Measurements from ENCODE around the gene SLC6A1.

Gene SLC6A1

DNA sequence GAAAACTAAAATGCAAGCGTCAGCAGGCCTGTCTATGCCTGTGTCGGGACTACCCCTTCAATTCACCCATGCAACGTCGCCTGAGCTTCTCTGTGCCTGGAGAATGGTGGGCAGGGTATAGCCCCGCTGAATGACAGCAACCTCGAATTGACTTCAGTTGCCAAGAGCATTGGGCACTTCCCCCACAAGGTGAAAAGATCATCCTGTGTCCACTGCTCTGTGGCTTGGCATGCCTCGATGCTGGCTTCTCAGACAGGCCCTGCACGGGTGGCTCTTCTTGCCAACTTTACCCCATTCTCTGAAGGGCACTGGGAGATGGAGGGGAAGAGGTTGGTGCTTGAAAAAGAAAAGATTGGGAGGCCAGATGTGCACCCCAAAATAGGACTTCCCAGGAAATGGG lies 3.3 kb downstream of the SLC6A1 start:
- DNase-seq: no peak

DNA sequence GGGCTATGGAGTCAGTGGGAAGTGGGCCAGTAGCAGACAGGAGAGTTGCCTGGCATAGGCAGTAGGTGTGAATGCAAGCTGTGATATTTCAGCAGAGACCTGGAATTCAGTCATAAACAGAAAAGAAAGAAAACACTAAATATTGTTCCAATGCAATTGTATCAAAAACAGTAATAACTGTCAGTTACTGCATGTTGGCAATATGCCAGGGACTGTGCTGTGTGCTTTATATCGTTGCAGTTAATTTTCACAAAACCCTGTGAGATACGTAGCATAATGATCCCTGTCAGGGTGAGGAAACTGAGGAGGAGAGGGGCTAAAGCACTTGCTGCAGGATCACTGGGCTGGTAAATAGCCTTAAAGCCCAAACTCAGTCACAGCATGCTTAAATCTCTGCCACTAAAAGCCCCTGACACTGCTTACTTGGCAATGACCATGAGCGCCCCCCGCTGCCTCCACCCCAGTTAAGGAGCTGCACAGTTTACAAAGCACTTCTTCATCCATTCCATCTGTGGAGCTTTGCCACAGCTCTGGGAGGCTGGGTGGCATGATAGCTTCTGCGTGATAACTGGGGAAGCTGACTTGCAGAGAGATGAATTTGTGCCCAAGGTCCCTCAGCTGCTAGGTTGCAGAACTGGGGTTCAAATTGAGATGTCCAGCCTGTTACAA lies 3.9 kb downstream of the SLC6A1 start:
- no peak for DNase-seq

DNA sequence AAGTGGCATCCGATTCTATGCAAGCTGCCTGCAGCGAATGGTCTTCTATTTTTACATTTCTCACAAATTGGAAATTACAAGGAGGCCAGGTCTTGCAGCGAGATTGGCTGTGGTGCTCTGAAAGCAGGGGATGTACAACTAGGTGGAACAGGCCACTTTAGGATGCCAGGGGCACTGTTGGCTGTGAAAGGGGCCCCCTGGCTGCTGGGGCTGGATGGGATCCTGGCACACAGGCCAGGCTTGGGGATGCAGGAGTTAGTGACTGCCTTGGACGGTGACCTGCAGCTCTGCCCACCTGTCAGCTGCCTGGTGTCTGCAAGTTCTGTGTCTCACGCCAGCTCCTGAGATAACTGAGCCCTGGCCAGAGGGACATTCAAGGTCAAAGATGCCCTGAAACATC lies 4.6 kb downstream of the SLC6A1 start:
- DNase-seq: no peak

DNA sequence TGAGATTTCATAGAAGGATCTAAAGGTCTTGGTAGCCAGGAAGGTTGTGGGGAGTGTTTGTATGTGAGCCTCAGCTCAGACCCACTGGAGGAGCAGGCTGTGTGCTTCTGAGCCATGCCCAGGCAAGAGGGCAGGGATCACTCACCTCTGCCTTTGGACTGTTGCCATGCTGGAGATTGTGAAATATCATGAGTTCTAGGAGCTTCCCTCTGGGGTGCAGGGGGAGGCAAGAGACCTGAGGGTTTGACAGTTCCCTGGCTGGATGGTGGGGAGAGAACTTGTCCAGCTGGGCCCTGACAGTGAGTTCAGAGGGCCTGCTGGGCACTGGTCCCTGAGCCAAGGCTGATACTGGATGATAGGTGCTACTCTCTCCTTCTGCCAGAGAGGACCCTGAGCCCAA lies 6.0 kb downstream of the SLC6A1 start:
- DNase-seq: no peak

DNA sequence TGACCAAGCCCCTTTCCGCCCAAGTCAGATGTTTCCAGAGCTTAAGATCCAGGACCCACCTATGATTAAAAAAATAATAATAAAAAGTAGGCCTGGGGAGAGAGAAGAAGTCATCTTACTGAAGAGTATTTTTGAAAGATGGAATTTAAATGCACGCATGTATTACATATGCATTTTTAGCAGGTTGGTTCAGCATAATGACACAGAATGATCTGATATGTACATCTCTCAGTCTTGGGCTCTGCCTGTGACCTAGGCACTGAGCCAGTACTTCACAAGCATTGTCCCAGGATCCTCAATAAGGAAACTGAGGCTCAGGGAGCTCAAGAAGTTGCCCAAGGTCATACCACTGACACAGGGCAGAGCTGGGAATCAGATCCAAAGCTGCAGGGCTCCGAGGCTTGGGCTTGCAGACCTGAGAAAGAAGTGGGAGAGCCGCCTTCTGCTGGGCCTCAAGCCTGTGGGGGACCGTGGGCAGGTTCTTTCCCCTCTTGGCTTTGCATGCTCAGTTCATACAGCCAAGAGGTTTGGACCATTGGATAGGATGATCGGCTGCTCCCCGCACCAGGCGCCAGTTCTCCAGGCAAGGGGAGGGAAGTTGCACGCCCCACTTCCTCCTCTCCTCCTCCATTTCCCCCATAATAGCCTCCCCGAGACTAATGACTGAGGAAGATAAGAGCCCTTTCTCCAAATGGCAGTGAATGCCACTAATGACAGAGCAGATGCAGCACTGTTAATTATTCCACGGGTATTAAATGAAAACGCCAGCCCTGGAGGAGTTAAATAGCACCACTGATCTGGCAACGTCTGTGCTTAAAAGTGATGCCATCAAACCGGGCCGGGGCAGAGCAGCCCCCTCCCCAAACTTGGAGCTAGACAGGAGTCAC lies 6.9 kb downstream of the SLC6A1 start:
- DNase-seq: no peak

DNA sequence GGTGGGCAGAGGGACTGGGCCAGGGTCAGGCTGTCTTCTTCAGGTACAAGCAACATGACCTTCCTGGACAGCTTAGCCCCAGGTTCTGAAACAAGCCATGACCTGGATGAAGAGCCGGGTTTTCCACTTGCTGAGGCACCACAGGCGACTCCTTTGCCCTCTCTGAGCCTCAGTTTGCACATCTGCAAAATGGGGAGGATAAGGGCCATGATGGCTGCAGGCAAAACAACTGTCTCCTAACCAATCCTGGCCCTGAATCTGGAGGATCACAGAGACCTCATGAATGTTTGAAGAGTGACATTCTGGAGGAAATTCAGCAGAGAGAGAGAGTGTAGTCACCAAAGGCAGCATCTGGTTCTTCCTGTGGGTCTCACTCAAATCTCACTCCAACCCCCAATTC lies 8.0 kb downstream of the SLC6A1 start:
- DNase-seq: no peak

DNA sequence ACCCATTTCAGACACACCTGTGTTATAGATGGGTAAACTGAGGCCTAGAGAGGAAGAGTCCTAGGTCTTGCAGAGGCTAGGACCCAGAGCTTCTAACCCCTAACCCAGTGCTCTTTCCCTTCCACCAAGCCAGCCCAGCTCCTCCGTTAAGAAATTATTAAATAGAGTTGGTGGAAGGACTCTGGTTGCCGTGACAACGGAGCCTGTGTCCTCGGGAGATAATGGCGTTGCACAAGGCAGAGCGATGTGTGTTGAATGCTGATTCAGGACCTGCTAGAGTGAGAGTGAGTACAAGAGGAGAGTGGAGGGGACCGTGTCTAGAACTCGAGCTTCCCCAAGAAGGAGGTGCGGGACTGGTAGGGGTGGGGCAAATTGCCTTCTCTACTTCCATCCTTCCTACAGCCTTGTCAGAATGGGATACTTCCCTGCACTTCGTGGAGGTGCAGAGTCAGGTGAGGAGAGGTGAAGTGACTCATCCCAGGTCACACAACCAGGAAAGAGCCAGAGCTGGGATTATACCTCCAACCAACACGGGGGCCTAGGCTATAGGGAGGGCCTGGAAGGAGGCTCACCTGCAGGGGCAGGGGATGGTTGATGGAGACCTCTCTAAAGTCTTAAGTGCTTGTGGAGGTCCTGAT lies 8.6 kb downstream of the SLC6A1 start:
- no peak for DNase-seq

DNA sequence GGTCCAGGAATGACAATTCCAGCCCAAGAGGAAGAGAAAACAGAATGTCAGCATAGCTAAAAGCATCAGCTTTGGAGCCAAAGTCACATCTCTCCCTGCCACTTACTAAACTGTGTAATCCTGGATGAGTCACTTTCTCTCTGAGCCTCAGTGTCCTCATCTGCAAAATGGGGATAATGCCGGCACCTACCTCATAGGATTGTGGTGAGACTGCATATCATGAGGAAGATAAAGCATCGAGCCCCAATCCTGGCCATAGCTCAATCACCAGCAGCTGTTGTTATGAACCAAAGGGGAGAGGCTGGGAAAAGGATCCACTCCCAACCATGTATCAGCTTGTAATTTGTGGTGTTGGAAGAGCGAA lies 9.1 kb downstream of the SLC6A1 start:
- DNase-seq: no peak

DNA sequence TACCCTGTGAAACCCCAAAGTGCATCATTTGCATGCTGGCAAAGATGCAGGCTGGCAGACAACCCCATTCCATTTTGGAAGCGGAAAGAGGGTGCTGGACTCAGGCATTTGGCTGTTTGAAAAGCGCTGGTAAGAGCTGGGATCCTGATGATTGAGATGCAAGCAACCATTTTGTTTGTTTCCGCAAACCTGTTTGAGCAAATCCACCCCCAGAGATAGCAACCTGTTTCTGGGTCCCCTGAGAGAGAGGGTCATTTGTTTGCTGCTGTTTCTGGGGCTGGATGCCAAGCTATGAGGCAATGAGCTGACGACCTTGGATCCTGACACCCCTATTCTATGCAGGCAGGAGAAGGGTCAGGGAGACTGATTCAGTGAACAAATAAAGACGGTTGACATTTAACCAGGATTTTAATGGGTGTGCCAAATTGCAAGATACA lies 9.8 kb downstream of the SLC6A1 start:
- DNase-seq: no peak

DNA sequence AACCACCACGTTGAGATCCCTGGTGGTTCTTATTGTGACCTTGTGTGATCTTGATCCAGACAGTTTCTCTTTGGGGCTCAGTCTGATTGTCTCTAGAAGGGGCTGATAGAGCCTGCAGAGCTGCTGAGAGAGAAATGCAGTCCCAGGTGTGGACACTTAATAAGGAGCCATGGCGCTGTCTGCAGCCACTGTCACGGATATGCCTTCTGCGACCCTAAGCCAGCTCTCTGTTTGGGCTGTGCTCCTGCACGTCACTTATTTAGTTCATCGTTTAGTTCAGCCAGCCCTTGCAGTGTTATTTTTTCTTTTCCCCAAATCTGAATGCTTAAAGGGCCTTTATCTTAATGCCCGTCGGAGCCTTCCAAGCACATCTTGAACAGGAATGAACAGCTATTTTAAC lies 12.0 kb downstream of the SLC6A1 start:
- no peak for DNase-seq

DNA sequence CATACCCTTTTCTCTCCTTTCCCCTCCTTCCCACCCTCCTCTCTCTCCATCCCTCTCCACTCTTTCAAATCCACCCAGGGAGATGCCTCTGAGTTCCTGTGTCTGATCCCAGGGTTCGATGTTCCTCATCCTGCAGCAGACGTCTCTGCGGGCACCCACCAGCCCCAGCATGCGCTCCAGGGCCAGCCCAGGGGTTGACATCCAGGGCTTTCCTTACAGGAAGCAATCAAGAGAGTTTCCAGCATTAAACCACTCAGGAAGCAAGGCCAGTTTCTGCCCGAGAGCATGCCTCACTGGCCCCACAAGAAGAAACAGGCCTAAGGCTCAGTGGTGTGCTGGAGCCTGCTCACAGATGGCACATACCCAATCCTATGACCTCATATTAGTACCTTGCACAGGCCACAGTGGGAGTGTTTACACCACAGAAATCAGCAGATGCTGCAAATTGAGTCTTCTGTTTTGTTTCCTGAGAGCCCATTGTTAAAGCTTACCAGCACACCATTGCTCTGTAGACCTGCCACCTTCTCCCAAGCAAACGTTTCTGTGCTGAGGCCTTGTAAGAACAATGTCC lies 13.2 kb downstream of the SLC6A1 start:
- DNase-seq: no peak

DNA sequence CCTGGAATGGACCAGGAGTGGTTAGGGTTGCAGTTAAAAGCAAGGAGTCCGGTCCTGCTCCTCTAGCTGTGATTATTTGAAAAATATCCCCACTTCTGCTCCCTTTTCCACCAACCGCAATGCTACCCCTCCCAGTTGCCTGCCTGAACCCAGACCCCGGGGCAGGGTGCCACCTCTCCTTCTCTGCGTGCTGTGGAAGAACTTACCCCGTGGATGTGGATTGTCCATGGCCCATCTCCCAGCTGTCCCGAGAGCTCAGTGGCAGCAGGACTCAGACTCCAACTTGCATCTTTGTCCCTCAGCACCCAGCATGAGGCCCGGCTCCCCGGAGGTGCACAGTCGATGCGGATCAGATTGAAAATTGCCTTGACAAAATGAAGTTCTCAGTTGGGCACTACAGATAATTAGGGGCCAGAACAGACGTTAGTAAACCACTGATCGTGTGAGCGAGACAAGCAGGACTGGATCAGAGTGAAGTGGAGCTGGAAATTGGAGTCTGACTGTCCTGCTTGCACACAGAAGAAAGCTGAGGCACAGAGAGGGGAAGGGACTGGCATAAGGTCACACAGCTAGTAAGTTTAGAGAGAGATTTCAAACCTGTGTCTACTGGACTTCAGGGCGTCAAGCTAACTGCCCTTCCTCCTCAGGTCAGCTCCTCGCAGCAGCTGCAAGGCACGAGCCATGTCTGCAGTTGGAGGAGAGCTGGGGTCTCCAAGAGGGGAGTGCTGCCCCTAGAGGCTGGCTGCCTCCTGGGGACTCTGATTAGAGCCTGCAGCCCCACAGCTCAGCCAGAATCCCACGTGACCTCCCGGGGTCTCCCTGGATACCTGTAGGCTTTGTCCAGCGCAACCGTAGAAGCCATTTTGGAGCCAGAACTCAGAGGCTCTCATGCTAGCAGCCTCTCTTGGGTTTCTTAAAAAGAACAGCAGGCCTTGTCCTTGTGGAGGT lies 14.7 kb downstream of the SLC6A1 start:
- no peak for DNase-seq

DNA sequence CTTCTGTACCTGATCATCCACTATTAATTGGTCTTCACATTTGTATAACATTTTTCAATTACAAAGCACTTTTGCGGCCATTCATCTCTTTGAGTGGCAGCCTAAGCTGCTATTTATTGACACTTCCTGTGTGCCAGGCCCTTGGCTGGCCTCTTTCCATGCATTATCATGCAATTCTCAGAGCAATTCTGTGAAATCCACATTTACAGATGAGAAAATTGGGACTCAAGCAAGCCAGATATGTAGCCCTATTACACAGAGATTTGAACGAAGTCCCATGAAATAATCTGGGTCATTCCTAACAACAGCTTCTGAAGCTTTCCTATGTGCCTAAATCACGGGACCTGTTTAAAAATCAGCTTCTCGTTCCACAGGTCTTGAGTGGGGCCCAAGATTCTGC lies 17.4 kb downstream of the SLC6A1 start:
- no peak for DNase-seq

DNA sequence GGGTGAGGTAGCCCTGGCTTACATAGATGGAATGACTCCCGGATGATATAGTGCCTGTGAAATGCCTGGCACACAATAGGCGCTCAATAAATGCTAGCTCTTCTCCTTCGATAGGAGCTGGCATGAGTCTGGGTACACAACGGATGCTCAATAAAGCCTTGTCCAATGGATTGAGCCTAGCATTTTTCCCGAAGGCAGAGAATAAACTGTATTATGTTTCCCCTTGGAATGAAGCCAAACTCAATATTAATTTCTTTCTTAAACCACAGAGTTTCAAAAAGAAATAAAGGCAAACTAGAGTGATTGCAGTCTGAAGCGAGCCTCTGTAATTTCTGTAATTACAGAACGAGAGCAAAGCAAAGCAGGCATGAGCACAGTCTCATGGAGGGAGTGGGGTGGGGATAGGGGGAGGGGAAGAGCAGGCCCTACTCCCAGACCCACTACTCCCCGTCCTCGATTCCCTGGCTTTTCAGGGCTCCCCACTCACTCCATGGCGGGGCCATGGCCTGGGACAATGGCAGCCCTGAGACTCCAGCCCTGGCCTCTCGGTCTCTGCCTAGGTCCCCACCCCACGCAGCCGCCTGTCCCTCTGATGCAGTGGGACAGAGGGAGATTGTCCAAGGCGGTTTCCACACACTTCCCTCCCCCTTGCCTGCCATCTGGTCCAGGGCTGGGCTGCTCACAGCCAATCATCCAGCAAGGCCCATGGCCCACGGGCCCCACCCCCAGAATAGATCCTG lies 18.0 kb downstream of the SLC6A1 start:
- no peak for DNase-seq

DNA sequence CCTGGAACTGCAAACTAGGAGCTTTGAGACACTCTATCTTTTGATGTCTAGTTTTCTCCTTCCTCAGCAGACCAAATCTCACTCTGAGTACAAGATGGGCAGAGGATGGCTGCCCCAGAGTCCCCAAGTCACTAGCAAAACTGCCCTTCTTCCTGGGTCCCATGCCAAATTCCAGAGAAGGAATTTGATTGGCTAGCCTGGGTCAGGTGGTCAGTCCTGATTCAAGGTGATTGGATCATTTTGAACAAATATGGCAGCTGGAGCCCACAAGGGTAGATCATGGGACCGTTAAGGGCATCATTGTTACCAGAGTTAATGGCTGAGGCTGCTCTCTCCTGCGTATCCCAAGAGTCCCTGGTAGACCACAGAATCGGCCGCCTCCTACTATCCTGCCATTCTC lies 21.7 kb downstream of the SLC6A1 start:
- DNase-seq: no peak

DNA sequence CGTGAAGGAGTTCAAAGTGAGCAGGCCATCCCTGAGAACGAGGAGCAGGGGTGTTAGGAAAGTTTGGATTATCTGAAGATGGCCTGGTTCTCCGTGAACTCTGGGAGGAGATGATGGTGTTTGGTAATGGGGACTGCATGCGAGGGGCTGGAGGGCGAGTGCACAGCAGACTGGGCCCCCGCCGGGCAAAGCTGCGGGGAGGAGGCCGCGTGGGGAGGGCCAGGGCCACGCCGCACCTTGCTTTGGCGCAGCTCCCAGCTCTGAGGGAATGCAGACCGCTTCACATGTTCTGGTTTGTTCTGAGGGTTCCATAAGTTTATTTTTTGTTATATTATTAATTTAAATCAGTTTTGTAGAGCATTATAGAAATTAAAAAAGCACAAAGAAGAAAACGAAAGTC lies 22.2 kb downstream of the SLC6A1 start:
- DNase-seq: no peak

DNA sequence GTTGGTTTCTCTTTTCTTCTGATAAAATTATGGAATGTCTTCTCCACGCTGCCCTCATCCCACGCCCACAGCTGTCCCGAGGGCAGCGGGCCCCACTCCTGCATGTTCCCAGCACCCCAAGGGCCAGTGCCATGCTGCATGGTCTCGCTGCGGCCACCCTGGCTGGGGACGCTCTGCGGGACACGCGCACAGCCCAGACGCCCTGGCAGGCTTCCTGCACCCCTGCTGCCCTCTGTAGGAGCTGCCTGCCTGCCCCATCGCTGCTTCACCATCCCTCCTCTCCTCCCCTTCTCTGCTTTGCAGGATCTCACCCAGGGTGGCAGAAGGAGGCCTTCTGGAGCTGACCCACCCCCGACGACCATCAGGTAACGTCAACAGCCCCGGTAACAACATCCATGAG lies 22.8 kb downstream of the SLC6A1 start:
- DNase-seq: no peak

DNA sequence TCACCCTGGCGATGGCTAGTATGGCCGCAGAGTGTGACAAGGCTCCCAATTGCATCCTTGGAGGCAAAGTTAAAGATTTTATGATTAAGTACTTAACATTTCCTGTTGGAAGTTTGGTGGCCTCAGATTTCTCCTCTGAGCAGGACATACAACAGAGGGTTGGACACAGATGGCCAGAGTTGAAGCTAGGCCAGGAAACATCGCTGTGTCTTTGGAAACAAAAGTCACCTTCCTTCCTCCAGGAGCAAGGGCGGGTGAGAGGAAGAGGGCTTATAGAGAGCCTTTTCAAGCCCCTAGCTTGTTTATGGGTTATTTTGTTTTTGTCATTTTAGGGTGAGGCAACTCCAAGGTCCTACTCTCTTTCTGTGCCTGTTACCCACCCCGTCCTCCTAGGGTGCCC lies 24.2 kb downstream of the SLC6A1 start:
- no peak for DNase-seq

DNA sequence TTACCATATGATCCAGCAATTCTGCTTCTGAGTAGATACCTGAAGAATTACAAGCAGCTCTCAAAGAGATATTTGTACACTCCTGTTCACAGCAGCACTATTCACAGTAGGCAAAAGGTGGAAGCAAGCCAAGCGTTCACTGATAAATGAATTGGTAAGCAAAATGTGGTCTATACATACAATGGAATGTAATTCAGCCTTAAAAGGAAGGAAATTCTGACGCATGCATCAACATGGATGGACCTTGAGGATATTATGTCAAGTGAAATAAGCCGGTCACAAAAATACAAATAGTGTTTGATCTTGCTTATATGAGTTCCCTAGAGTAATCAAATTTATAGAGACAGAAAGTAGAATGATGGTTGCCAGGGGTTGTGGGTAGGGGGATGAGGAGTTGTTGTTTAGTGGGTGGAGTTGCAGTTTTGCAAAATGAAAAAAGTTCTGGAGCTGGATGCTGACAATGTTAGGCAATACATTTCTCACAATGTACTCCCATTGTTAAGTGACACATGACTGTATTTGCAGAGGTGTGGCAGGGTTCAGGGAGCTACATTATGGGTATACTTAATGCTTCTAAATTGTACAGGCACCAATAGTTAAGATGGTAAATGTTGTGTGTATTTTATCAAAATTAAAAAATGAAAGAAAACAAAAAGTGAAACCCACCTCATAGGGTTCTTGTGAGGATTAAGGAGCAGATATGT lies 26.7 kb downstream of the SLC6A1 start:
- no peak for DNase-seq

DNA sequence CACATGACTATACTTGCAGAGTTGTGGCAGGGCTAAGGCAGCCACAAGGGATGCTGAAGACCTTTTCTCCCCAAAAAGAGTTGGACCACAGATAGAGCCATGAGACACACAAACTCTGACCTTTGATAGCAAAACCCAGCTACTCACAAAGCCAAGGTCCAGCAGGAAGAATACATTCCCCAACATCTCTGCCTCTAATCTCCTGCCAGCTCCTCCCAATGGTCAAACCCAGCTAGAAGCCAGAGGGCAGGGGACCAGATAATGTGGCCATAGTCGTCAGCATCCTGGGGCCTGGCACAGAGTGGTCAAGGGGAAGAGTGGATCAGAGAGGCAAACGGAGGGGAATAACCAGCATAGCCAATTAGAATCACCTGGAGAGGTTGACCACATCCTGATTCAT lies 28.2 kb downstream of the SLC6A1 start:
- DNase-seq: no peak

DNA sequence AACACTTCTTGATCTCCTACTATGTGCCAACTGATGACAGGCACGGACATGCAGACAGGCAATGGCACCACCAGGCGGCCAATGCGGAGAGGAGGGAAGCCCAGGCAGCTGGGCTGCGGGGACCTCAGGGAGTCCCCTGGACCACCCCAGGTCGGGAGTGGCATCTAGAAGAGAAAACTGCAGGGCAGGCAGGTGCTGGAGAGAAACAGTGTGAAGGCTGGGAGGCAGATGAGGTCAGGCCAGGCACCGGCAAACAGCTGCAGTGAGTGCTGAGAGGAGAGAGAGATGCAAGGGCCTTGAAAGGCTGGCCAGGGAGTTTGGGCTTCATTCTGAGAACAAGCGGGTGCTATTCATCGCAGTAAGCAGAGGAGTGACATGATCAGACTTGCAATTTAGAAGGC lies 29.1 kb downstream of the SLC6A1 start:
- no peak for DNase-seq
